Astrocyte of the spinal cord (primary cell): ENCODE results near the gene ARSH.
A peak's percentile ranks its signal among the peaks of the same experiment; 100 is the strongest.
"Not testable (repeated sequence)": the region's sequence is repeated elsewhere in the genome, so short reads cannot be mapped to it uniquely, and the experiment has no call there.

Experiments used
- DNase-seq: peaks from one replicate; pipeline ENCODE4 v3.0.0; 2011; ENCODE audit warnings: low read depth, low spot score
- H3K4me3 ChIP-seq: 2 replicates; pipeline ENCODE4 v1.5.1; 2011; ENCODE audit warnings: low read depth, mild to moderate bottlenecking, low read length, moderate library complexity
- in situ Hi-C: cut with HindIII; loops from 2 replicates; pipeline ENCODE4 v1.10.0; 2017; ENCODE audit warnings: low sequenced_read_pairs
- TF ChIP-seq, protein P1 (sequence below): IDR thresholded peaks from 2 replicates; pipeline ENCODE4 v1.5.1; 2012; ENCODE audit warnings: low read depth, mild to moderate bottlenecking, low read length, inconsistent platforms

ARSH gene

GRCh38 chrX:3006495-3006894, at the start of gene ARSH:
TSS of gene ARSH (plus strand) at chrX:3006546. CDS start at chrX:3006613, 67 bp downstream.
- no peak within 1 kb of the TSS for H3K4me3 ChIP-seq
- no peak for DNase-seq
- in situ Hi-C loops: no loop called here
- TF ChIP-seq, protein P1, sequence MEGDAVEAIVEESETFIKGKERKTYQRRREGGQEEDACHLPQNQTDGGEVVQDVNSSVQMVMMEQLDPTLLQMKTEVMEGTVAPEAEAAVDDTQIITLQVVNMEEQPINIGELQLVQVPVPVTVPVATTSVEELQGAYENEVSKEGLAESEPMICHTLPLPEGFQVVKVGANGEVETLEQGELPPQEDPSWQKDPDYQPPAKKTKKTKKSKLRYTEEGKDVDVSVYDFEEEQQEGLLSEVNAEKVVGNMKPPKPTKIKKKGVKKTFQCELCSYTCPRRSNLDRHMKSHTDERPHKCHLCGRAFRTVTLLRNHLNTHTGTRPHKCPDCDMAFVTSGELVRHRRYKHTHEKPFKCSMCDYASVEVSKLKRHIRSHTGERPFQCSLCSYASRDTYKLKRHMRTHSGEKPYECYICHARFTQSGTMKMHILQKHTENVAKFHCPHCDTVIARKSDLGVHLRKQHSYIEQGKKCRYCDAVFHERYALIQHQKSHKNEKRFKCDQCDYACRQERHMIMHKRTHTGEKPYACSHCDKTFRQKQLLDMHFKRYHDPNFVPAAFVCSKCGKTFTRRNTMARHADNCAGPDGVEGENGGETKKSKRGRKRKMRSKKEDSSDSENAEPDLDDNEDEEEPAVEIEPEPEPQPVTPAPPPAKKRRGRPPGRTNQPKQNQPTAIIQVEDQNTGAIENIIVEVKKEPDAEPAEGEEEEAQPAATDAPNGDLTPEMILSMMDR: no peak

GRCh38 chrX:2958199-2958598, 48.1 kb upstream of the ARSH start:
- no peak overlapping the region for H3K4me3 ChIP-seq
- TF ChIP-seq, protein P1: no peak
- DNase-seq: no peak
- in situ Hi-C loops: no loop called here

- in situ Hi-C loops: no loop called here
- TF ChIP-seq, protein P1: no peak
- no peak for DNase-seq
- H3K4me3 ChIP-seq: no peak overlapping the region
Measured at GRCh38 chrX:2960861-2961515, 45.4 kb upstream of the ARSH start.

- TF ChIP-seq, protein P1: no peak
- H3K4me3 ChIP-seq: no peak overlapping the region
- DNase-seq: no peak
- in situ Hi-C loops: no loop called here
Measured at GRCh38 chrX:2962381-2962780, 44.0 kb upstream of the ARSH start.

- DNase-seq, H3K4me3 ChIP-seq, in situ Hi-C loops: not testable (repeated sequence)
Measured at GRCh38 chrX:2963449-2963848, 42.9 kb upstream of the ARSH start.

DNA sequence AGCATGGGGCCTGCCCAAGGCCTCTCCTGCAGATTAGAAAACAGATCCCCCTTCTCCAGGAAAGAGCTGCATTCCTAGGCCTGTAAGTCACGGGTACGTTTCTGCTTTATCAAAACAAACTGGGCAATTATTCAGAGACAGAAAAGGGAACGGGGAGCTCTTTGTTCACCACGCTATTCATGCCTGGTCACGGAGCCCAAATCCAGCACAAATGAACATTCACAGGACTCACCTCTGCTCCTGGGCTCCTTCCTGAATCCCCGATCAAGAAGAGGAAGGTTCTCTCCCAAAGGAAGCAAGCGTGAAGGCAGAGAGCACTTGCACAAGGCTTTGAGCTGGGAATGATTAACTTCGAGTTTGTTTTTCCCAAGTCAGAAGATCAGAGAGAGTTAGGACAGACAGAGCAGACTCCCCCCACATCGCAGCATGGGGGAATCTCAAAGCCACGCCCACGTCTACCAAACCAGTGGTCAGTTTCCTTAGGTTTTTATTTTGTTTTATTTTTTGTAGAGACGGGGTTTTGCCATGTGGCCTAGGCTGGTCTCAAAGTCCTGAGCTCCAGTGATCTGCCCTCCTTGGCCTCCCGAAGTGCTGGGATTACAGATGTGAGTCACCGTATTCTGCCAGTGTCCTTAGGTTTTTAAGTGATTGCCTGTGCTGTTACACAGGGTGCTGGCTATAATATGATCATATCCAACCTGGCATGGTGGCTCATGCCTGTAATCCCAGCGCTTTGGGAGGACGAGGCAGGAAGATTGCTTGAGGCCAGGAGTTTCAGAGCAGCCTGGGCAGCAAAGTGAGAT, 42.2 kb upstream of the ARSH start:
- in situ Hi-C loops, H3K4me3 ChIP-seq: not testable (repeated sequence)
- peak; percentile 61 for DNase-seq

DNA sequence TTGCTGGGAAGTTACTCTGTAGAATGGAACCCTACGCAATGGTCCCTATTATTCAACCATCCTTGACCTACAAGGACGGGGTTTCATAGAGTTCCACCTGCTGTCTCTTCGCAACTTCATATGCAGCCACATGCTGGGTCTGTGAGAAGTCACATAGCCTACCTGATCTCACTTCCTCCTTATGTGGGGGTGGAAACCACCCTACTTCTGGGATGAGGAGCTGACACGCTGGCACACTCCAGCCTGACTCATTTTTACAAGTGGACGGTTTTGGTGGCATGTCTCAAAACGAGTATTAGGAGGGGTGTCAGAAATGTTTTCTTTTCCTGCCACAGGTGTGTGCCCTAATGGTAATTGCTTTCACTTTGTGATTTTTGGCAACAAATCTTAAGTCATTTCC, 40.4 kb upstream of the ARSH start:
- in situ Hi-C loops: no loop called here
- no peak overlapping the region for H3K4me3 ChIP-seq
- TF ChIP-seq, protein P1: no peak
- no peak for DNase-seq
